IPS-NIHi7 (cell line): Measurements from ENCODE around the gene BRD8.

ENCODE experiments used
- DNase-seq: peaks from one replicate; pipeline ENCODE4 v3.0.0; 2012; ENCODE audit warnings: mixed read lengths; ENCODE audit errors: extremely low spot score

BRD8 gene

GRCh38 chr5:138096997-138097828 lies 81.2 kb downstream of the BRD8 start:
- DNase-seq = no peak

DNA sequence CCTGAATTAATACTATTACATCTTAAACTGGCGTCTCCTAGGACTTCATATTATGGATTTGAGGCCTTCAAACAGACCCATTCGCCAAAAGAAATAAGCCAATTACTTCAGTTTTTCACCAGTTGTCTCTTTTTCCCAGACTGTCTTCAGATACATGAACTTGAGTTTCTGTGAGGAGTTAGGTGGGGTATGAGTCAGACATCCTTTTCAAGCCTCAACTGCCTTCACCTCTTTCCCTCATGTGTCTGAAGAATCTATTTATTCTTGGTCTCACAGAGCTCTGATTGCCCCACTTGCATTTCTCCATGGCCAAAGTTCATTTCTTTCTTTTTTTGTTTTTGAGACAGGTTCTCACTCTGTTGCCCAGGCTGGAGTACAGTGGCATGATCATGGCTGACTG lies 82.1 kb downstream of the BRD8 start:
- no peak for DNase-seq

- DNase-seq = peak; percentile 68
Measured at GRCh38 chr5:138095100-138095907, 83.1 kb downstream of the BRD8 start.

DNA sequence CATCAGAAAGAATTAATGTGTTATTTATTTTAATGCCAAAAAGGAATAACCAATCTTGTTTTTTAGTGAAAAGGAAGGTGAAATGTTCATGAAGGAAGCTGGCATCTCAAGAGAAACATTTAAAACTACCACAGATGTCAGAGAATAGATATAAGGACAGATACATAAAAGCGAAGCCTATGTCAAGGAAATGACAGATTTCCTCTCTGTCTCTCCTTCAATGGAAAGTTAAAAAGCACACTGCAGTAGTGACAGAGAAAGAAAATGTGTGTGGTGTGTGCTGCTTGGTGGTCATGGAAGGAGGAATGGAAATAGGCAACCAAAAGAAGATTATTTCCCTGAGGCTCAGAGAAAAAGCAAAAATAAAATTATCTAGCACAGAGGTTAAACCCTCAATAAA lies 85.4 kb downstream of the BRD8 start:
- no peak for DNase-seq

- DNase-seq = no peak
Measured at GRCh38 chr5:138092301-138092700, 86.1 kb downstream of the BRD8 start.

DNA sequence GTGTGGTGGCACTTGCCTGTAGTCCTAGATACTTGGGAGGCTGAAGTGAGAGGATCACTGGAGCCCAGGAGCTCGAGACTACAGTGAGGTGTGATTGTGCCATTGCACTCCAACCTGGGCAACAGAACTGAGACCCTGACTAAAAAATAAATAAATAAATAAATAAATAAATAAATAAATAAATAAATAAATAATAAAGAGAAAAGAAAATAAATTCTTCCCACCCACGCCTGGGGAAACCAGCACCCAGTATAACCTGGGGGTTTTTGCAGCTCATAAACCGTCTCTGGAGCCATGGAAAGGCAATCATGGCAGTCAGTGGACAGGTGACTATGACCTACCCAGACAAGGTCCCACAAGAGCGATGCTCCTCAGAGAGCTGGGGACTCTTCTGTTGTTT lies 86.7 kb downstream of the BRD8 start:
- no peak for DNase-seq
